Adrenal gland (tissue), 12 donors: ENCODE measurements around the gene CD93. TPM values are rescaled to one million over a fixed set of nuclear protein-coding genes. Genes with fewer than 3 reads are reported as not detected.

Experiments
- DNase-seq, 7 donors: peaks; one replicate each; pipeline ENCODE4 v3.0.0-alpha.2; 2019 to 2020
- H3K27ac ChIP-seq, 5 donors: fragments of 200-600 bp; sonication (generic) in 4 of 5; 1 replicate in 3 of 5; 2 replicates in 2 of 5; pipeline versions ENCODE4 v1.5.1 to v1.8.0; 2016 to 2020; ENCODE audit warnings: mild to moderate bottlenecking in 1 of 5
- H3K27me3 ChIP-seq: fragments of 200-600 bp; 2 replicates; pipeline ENCODE4 v1.8.0; 2021
- H3K36me3 ChIP-seq, 2 donors: fragments of 200-600 bp; replicated peaks in 1 of 2; 1 replicate in 1 of 2; 2 replicates in 1 of 2; pipeline versions ENCODE4 v1.5.1 to v1.8.0; 2018 to 2022
- H3K4me1 ChIP-seq, 2 donors: fragments of 200-600 bp; replicated peaks in 1 of 2; 1 replicate in 1 of 2; 2 replicates in 1 of 2; pipeline versions ENCODE4 v1.5.1 to v1.8.0; 2018 to 2021
- H3K4me3 ChIP-seq, 4 donors: fragments of 200-600 bp; sonication (generic) in 3 of 4; one replicate each; pipeline ENCODE4 v1.5.1; 2016 to 2018
- H3K9me3 ChIP-seq, 3 donors: fragments of 200-600 bp; sonication (generic) in 1 of 3; replicated peaks in 1 of 3; 1 replicate in 2 of 3; 2 replicates in 1 of 3; pipeline versions ENCODE4 v1.5.1 to v1.8.0; 2016 to 2021
- POLR2A ChIP-seq, 2 donors: fragments of 450-650 bp; IDR thresholded peaks; one replicate each; pipeline ENCODE4 v1.6.1; 2017; ENCODE audit warnings: antibody characterized with exemption in 2 of 2, mild to moderate bottlenecking in 2 of 2, moderate library complexity in 1 of 2
- WGBS, 4 donors: extraction: QIAGEN DNeasy Blood & Tissue Kit in 2 of 4; methylation state at CpG; one replicate each; pipeline versions ENCODE4 v1.1.5 to v1.1.7; 2013 to 2017; 5-methylcytosine and 5-hydroxymethylcytosine counted together
- intact Hi-C, 2 donors: fragments of 100-400 bp; cut with DNase I; formaldehyde crosslinking; loops; one replicate each; pipeline versions ENCODE4 v1.14.1 to v1.15.0; 2022 to 2023
- polyA plus RNA-seq, 3 donors: library from polyadenylated mRNA; stranded (reverse); fragments of 200-250 nt in 2 of 3; fragments of 350-450 nt in 1 of 3; fragmentation: Illumina TruSeq in 1 of 3; extraction: RNeasy Lipid Tissue Mini Kit (QIAGEN cat#74804) in 1 of 3; gene quantifications; one replicate each; pipeline ENCODE4 v1.2.3, GENCODE V29; 2013 to 2014
- total RNA-seq, 9 donors: library from RNA; depleted of rRNA in 4 of 9; stranded (reverse); fragments of >200 nt in 4 of 9; fragments of 120-200 nt in 1 of 9; fragmentation: NEBNext Ultra II Directional in 1 of 9; extraction: Animal tissue kit (Norgen Biotek cat#: 25700) in 1 of 9; gene quantifications; one replicate each; pipeline versions ENCODE4 v1.1.0 to v1.2.4, GENCODE V29; 2013 to 2023
- TF ChIP-seq, protein P1 (sequence below), 6 experiments: fragments of 450-650 bp in 4 of 6; fragments of 200-600 bp in 2 of 6; sonication (generic) in 1 of 6; IDR thresholded peaks; 1 replicate in 5 of 6; 2 replicates in 1 of 6; pipeline versions ENCODE4 v1.5.1 to v1.8.0; 2016 to 2021; ENCODE audit warnings: antibody characterized with exemption in 6 of 6, mild to moderate bottlenecking in 2 of 6, moderate library complexity in 1 of 6
- donor health status: healthy with polysubstance abuse.
- donor health status: Bipolar disorder and iron deficiency.
- donor health status: DM: yes; HTN: yes; CAD: no.
- donor health status: DM: no; HTN: no; CAD: no.
- donor health status: DM: no; HTN: no; CAD: no.
- donor health status: DM: yes; HTN: yes; CAD: no.

Gene CD93
- total and polyA plus RNA-seq, 12 donors = 4.3 to 83.0 (median 37.3) TPM

DNA sequence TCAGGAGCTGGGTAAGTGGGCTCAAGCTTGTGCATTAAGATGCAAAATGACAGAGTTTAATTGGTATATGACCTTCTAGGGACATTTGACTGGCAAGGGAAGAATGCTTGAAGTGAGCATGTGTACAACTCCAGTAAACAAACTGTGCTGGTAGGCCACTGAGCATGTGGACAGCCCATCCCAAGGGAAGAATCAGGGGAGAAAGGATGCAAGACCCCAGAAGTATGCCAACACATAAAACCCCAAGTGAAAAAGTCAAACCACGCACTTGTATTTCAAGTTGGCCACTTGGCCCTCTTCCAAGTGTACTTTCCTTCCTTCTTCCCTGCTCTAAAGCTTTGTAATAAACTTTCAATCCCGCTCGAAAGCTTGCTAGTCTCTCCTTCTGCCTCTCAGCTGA, 26.3 kb downstream of the CD93 start:
- no peak overlapping the region for H3K27ac ChIP-seq
- 58 to 82% (median 66%) methylated on average over 3 of the region's 3 CpGs for WGBS, 4 donors
- intact Hi-C loops = loop anchor here (10.0 kb wide), 2 partner anchors 175 to 365 kb away; no protein-coding TSS in a partner anchor

DNA sequence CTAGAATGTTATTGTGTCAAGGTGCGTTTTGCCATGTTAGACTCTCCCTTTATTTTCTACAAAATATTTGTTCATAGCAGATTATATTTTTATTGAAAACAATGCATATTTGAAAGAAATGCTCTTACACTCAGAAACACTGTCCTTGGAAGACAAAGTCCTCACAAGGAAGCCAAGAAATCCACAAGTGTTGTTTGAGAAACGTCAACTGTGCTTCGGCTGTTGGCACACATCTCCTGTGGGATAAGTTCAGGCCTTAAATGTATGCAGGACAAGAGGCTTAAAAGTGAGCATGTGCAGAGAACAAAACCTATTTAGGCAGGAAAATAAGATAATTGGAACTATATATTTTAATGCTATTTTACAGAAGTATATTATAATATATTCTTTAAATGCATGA, 27.1 kb downstream of the CD93 start:
- WGBS, 4 donors = 86 to 92% (median 89%) methylated on average over 3 of the region's 3 CpGs
- TF ChIP-seq, protein P1, sequence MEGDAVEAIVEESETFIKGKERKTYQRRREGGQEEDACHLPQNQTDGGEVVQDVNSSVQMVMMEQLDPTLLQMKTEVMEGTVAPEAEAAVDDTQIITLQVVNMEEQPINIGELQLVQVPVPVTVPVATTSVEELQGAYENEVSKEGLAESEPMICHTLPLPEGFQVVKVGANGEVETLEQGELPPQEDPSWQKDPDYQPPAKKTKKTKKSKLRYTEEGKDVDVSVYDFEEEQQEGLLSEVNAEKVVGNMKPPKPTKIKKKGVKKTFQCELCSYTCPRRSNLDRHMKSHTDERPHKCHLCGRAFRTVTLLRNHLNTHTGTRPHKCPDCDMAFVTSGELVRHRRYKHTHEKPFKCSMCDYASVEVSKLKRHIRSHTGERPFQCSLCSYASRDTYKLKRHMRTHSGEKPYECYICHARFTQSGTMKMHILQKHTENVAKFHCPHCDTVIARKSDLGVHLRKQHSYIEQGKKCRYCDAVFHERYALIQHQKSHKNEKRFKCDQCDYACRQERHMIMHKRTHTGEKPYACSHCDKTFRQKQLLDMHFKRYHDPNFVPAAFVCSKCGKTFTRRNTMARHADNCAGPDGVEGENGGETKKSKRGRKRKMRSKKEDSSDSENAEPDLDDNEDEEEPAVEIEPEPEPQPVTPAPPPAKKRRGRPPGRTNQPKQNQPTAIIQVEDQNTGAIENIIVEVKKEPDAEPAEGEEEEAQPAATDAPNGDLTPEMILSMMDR (IDR thresholded peaks at IDR 0.05) = no peak
- no peak for TF ChIP-seq POLR2A (IDR thresholded peaks at IDR 0.05)
- Histone ChIP-seq H3K9me3 (no peaks in the 10 kb centered on the region), H3K27ac (no peak overlapping the region), H3K4me1 (peaks cover 9 to 29% of the 10 kb centered on the region in 2 donors), H3K4me3 (no peak overlapping the region), H3K27me3 (no peaks in the 10 kb centered on the region), H3K36me3 (no peaks in the 10 kb centered on the region)
- DNase-seq = no peak
- intact Hi-C loops = loop anchor here (10.0 kb wide), 2 partner anchors 176 to 364 kb away; no protein-coding TSS in a partner anchor

More for the DNA sequence above, 26.3 kb downstream of the CD93 start:
- Histone ChIP-seq H3K27me3 (no peaks in the 10 kb centered on the region), H3K9me3 (no peaks in the 10 kb centered on the region), H3K4me3 (no peak overlapping the region), H3K4me1 (peaks cover 9 to 29% of the 10 kb centered on the region in 2 donors), H3K36me3 (no peaks in the 10 kb centered on the region)
- TF ChIP-seq, protein P1 (IDR thresholded peaks at IDR 0.05) = no peak
- TF ChIP-seq POLR2A (IDR thresholded peaks at IDR 0.05) = no peak
- peak in 1 of 7 donors; percentile 26 for DNase-seq

DNA sequence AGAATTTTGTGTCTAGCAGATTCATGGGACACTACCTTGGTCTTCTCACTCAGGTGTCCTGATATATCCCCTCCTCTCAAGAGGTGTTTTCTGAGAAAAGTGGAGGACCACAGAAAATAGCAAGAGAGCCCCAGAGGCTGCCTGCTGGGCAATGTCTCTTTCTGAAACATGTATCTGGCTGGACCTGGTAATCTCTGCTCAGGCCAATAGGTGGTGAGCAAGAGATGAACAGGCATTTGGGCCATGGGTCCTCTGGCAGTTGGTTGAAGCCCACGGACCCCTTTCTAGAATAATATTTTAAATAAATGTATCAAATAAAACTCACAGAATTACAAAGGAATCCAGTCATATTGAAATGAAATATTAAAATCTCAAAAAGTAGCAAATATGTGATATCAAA, 27.9 kb downstream of the CD93 start:
- Histone ChIP-seq H3K36me3 (no peaks in the 10 kb centered on the region), H3K4me1 (peaks cover 9 to 29% of the 10 kb centered on the region in 2 donors), H3K9me3 (no peaks in the 10 kb centered on the region), H3K4me3 (no peak overlapping the region), H3K27ac (no peak overlapping the region), H3K27me3 (no peaks in the 10 kb centered on the region)
- intact Hi-C loops = loop anchor here (10.0 kb wide), 2 partner anchors 177 to 363 kb away; no protein-coding TSS in a partner anchor
- DNase-seq = peak in 1 of 7 donors; percentile 20
- 45 to 74% (median 60%) methylated on average over 1 of the region's 1 CpG for WGBS, 4 donors
- no peak for TF ChIP-seq POLR2A (IDR thresholded peaks at IDR 0.05)
- TF ChIP-seq, protein P1 (IDR thresholded peaks at IDR 0.05) = no peak

DNA sequence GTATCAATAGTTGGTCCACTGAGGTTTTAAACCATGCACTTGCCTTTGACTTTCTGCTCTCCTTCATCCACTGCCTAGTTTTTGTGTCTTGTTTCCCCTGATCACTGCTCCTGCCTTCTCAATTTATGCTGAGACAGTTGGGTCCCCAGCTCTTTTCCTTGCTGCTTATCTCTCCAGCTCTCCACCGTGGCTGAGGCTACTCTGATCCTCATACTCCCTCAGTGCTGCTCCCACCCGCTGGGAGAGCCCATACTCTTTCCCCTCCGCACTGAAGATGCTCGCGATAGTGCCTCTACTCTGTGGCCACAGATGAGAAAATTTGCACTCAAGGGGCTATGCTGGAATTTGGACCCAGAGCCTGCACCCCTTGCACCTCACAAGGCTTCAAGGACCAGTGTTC, 33.2 kb downstream of the CD93 start:
- TF ChIP-seq POLR2A (IDR thresholded peaks at IDR 0.05) = no peak
- TF ChIP-seq, protein P1 (IDR thresholded peaks at IDR 0.05) = no peak
- Histone ChIP-seq H3K27ac (no peak overlapping the region), H3K36me3 (no peaks in the 10 kb centered on the region), H3K9me3 (no peaks in the 10 kb centered on the region), H3K4me3 (no peak overlapping the region), H3K27me3 (peaks cover 2% of the 10 kb centered on the region), H3K4me1 (peaks cover 24 to 33% of the 10 kb centered on the region in 2 donors)
- peak in 1 of 7 donors; percentile 9 for DNase-seq
- WGBS, 4 donors = 84 to 95% (median 89%) methylated on average over 5 of the region's 5 CpGs
- intact Hi-C loops = loop anchor here (10.0 kb wide), 2 partner anchors 182 to 358 kb away; no protein-coding TSS in a partner anchor
